Breast epithelium (tissue), 4 donors: ENCODE measurements around the gene CCDC30. TPM values are rescaled to one million over a fixed set of nuclear protein-coding genes. Genes with fewer than 3 reads are reported as not detected.

Experiments used
- DNase-seq, 2 donors: peaks; one replicate each; pipeline ENCODE4 v3.0.0-alpha.2; 2019; ENCODE audit warnings: low spot score in 2 of 2
- H3K27ac ChIP-seq, 2 donors: fragments of 200-600 bp; sonication (generic) in 1 of 2; one replicate each; pipeline ENCODE4 v1.5.1; 2016 to 2019; ENCODE audit warnings: mild to moderate bottlenecking in 1 of 2
- H3K27me3 ChIP-seq, 2 donors: fragments of 200-600 bp; sonication (generic) in 1 of 2; one replicate each; pipeline versions ENCODE4 v1.5.1 to v1.6.0; 2017 to 2019; ENCODE audit warnings: control low read depth in 1 of 2, mild to moderate bottlenecking in 1 of 2
- H3K36me3 ChIP-seq: fragments of 200-600 bp; one replicate; pipeline ENCODE4 v1.5.1; 2019
- H3K4me1 ChIP-seq, 2 donors: fragments of 200-600 bp; sonication (generic); one replicate each; pipeline ENCODE4 v1.5.1; 2016 to 2019; ENCODE audit warnings: control low read depth in 1 of 2
- H3K4me3 ChIP-seq, 3 donors: fragments of 200-600 bp; sonication (generic); 1 replicate in 2 of 3; 2 replicates in 1 of 3; pipeline ENCODE4 v1.5.1; 2016 to 2019; ENCODE audit warnings: mild to moderate bottlenecking in 3 of 3, moderate library complexity in 2 of 3
- H3K9me3 ChIP-seq, 2 donors: fragments of 200-600 bp; sonication (generic) in 1 of 2; one replicate each; pipeline ENCODE4 v1.5.1; 2016 to 2019; ENCODE audit warnings: control low read depth in 1 of 2
- POLR2A ChIP-seq: fragments of 450-650 bp; IDR thresholded peaks from one replicate; pipeline ENCODE4 v1.6.1; 2016; ENCODE audit warnings: antibody characterized with exemption, mild to moderate bottlenecking, moderate library complexity
- POLR2AphosphoS5 ChIP-seq, 3 donors: sonication (generic); formaldehyde crosslinking; IDR thresholded peaks; one replicate each; pipeline ENCODE4 v1.6.1; 2017; ENCODE audit warnings: antibody characterized with exemption in 3 of 3
- intact Hi-C: fragments of 100-400 bp; cut with DNase I; formaldehyde crosslinking; loops from one replicate; pipeline ENCODE4 v1.15.1; 2023; ENCODE audit warnings: low total_unique reads
- total RNA-seq, 3 donors: library from RNA; depleted of rRNA; stranded (reverse); fragments of >200 nt; gene quantifications; one replicate each; pipeline ENCODE4 v1.1.0, GENCODE V29; 2016
- TF ChIP-seq, protein P1 (sequence below), 3 donors: fragments of 450-650 bp; IDR thresholded peaks; one replicate each; pipeline ENCODE4 v1.5.1; 2016 to 2017; ENCODE audit warnings: antibody characterized with exemption in 3 of 3, mild to moderate bottlenecking in 3 of 3, moderate library complexity in 3 of 3

CCDC30 gene
- 10 to 100 TPM in 2 of 3 donors, 1 to 10 TPM in 1; 3.4 to 15.4 (median 14.0) TPM for total RNA-seq

DNA sequence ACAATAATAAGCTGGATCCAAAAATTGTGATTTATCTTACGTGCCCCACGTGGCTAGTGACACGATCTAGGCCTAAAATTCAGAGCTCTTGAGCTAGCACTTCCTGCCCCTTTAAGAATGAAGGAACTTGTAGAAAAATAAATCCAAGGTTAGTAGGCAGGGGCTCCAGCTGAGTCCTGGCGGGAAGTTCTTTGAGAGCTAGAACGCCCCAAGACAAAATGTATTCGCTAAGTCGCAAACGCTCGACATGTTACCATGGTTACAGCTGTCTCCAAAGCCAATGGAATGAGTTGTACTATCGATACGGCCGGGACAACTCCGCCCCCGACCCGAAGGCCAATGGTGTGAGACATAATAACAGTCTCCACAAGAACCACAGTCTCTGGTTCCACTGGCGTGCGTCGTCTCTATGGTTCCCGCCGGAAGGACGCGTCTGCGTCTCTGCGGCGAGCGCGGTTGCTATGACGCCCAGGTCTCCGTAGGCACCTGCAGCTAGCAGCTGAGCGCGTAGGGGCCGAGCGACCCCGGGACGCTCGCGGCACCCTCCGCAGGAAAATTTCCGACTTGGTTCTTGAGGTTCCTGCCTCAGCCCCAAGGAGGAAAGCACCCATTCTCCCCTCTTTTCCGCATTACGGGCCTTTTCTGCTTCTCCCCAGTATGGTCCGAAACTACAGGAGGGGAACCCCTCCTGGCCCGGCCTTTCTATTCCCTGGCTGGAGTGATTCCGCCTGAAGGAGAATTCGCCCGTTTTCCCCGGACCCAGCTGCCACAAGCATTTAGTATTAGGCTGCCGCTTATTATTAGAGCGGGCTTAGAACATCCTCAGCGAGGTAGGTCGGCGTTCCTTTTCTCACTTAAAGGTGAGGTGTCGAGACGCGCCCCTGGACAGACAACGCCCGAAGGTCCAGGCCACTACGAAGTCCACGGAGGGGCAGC, at the start of gene CCDC30:
CCDC30 (plus strand) TSS at position 459 of the 936 bp plus-strand sequence. CDS start 17,266 bp downstream, outside the sequence.
- Histone ChIP-seq H3K36me3 (no peaks in the 10 kb centered on the region), H3K9me3 (no peaks in the 10 kb centered on the region), H3K27ac (peak within 1 kb of the TSS; percentile 81 to 85), H3K4me1 (peaks cover 0 to 7% of the 10 kb centered on the region in 2 donors), H3K4me3 (peak within 1 kb of the TSS; percentile 66 to 73 (median 71)), H3K27me3 (no peaks in the 10 kb centered on the region)
- intact Hi-C loops: no loop called here
- DNase-seq: peak; percentile 96 to 99
- TF ChIP-seq POLR2A (no peak), POLR2AphosphoS5 (IDR thresholded peaks at IDR 0.05) (peak in 2 of 3 donors; percentile 31 to 41)

DNA sequence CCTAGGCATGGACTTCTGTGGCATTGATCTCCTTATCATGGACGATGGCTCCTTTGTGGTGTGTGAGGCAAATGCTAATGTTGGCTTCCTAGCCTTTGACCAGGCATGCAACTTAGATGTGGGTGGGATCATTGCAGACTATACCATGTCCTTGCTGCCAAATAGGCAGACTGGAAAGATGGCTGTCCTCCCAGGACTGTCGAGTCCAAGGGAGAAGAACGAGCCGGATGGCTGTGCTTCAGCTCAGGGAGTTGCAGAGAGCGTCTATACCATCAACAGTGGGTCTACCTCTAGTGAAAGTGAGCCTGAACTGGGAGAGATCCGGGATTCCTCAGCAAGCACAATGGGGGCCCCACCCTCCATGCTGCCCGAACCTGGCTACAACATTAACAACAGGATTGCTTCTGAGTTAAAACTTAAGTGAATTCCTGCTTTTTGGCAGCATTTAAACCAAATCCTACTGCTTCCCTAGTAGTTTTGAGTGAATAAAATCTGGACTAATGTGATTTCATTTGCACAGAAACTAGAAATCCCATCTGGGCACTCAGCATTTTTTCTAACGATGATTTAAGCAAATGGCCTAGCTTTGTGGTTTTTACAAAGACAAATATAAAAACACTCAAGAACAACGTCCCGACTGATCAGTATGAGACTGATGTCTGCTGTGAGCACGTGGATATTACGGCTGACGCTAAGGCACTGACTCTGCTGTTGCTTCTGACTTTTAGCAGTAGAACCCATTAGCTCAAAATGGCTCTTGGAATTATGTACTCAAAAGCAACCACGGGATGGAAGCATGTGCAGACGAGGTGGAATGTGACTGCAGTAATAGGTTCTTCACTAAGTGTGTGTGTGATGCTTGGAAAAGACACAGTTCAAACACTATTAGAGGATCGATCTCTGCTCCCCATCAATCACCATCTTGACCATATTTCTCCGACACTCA, 48.3 kb upstream of the CCDC30 start:
- Histone ChIP-seq H3K27me3 (no peaks in the 10 kb centered on the region), H3K4me3 (no peak overlapping the region), H3K27ac (no peak overlapping the region), H3K4me1 (no peaks in the 10 kb centered on the region), H3K9me3 (no peaks in the 10 kb centered on the region), H3K36me3 (no peaks in the 10 kb centered on the region)
- intact Hi-C loops: no loop called here
- TF ChIP-seq POLR2A: no peak
- TF ChIP-seq POLR2AphosphoS5 (IDR thresholded peaks at IDR 0.05): no peak
- TF ChIP-seq, protein P1, sequence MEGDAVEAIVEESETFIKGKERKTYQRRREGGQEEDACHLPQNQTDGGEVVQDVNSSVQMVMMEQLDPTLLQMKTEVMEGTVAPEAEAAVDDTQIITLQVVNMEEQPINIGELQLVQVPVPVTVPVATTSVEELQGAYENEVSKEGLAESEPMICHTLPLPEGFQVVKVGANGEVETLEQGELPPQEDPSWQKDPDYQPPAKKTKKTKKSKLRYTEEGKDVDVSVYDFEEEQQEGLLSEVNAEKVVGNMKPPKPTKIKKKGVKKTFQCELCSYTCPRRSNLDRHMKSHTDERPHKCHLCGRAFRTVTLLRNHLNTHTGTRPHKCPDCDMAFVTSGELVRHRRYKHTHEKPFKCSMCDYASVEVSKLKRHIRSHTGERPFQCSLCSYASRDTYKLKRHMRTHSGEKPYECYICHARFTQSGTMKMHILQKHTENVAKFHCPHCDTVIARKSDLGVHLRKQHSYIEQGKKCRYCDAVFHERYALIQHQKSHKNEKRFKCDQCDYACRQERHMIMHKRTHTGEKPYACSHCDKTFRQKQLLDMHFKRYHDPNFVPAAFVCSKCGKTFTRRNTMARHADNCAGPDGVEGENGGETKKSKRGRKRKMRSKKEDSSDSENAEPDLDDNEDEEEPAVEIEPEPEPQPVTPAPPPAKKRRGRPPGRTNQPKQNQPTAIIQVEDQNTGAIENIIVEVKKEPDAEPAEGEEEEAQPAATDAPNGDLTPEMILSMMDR (IDR thresholded peaks at IDR 0.05): no peak
- no peak for DNase-seq

DNA sequence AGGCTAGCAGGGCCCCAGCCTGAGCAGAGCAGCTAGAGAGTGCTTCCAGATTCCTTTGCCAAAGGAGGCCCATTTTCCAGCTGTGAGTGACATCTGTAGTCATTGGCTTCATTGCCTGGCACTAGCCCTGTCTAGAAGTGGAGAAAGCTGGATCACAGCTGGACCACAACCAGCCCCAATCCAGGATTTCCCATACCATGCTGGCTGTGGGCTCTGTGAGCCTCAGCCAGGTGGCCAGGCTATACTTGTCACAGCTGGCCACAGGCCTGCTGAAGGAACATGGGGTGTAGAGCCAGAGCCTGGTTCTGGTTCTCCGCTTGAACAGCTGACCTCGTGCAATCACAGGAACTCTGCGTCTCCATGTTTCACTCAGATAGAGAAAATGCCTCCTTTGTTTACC, 45.9 kb upstream of the CCDC30 start:
- H3K4me1 ChIP-seq: peaks cover 0 to 8% of the 10 kb centered on the region in 2 donors
- no peak for DNase-seq
- no peak overlapping the region for H3K27ac ChIP-seq
- H3K36me3 ChIP-seq: no peaks in the 10 kb centered on the region
- intact Hi-C loops: no loop called here
- H3K27me3 ChIP-seq: no peaks in the 10 kb centered on the region
- H3K4me3 ChIP-seq: no peak overlapping the region
- TF ChIP-seq, protein P1 (IDR thresholded peaks at IDR 0.05): no peak
- no peak for TF ChIP-seq POLR2AphosphoS5 (IDR thresholded peaks at IDR 0.05)
- TF ChIP-seq POLR2A: no peak
- no peaks in the 10 kb centered on the region for H3K9me3 ChIP-seq

DNA sequence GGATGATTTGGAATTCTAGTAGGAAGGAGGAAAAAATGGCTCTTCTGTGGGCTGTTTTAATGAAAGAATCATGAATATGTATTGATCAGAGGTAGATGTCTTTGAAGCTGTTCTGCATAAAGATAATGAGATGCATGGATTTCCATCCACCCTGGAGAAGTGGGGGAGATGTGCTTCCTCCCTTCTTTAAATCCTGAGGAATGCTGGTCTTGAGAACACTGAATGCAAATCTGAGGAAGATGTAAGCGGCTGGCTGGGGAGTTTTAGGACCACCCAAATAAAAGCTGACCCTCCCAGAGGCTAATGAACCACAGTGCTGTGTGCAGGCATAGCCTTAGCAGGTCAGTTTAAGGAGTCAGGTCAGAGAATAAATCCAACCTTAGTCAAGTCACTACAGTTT, 44.6 kb upstream of the CCDC30 start:
- no peak overlapping the region for H3K4me3 ChIP-seq
- DNase-seq: no peak
- no peaks in the 10 kb centered on the region for H3K36me3 ChIP-seq
- H3K27ac ChIP-seq: no peak overlapping the region
- intact Hi-C loops: no loop called here
- no peaks in the 10 kb centered on the region for H3K27me3 ChIP-seq
- no peak for TF ChIP-seq POLR2A
- TF ChIP-seq, protein P1 (IDR thresholded peaks at IDR 0.05): no peak
- TF ChIP-seq POLR2AphosphoS5 (IDR thresholded peaks at IDR 0.05): no peak
- no peaks in the 10 kb centered on the region for H3K9me3 ChIP-seq
- H3K4me1 ChIP-seq: peaks cover 0 to 8% of the 10 kb centered on the region in 2 donors

DNA sequence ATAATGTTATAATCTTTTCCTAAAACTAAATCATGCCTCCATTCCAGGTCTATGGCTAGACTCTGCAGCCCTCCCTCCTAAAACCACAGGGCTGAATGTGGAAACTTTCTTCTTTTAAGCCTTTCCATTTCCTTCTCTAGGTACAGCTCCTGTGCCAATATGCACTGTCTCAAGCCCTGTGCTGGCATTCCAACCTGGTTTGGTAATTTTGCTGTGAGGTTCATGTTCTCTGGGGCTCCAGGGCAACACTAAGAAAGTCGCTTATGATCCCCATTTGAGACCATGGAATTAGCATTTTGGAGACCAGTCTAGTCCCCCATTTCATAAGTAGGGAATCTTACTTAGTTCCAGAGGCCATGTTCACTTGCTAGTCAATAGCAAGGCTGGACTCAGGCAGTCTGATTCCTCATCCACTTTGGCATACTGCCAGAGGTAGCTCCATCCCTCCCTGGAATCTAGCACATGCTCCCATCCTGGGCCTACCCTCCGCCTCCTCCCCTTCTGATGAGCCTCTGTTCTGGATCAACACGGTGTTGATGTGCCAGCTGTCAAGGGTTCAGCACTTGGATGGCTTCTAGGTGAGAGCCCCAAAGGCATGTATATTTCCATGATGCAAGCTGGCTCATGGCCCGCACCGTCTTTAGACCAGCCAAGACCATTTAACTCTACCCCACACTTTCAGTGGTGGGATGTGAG, 43.8 kb upstream of the CCDC30 start:
- Histone ChIP-seq H3K9me3 (no peaks in the 10 kb centered on the region), H3K27ac (peak overlapping the region; percentile 20 to 67), H3K4me3 (no peak overlapping the region), H3K4me1 (peaks cover 0 to 8% of the 10 kb centered on the region in 2 donors), H3K36me3 (no peaks in the 10 kb centered on the region), H3K27me3 (no peaks in the 10 kb centered on the region)
- peak in 1 of 2 donors; percentile 46 for DNase-seq
- TF ChIP-seq POLR2AphosphoS5 (IDR thresholded peaks at IDR 0.05) (no peak), POLR2A (no peak)
- TF ChIP-seq, protein P1 (IDR thresholded peaks at IDR 0.05): no peak
- intact Hi-C loops: no loop called here
